WTC11 (cell line): ENCODE measurements around the gene CDK6. TPM values are rescaled to one million over a fixed set of nuclear protein-coding genes. Genes with fewer than 3 reads are reported as not detected.

Experiments used
- ATAC-seq: fragments of 200-7000 bp; cut with Tn5 transposase; 2 replicates; pipeline ENCODE4 v1.10.0; 2021; ENCODE audit warnings: mild to moderate bottlenecking, moderate library complexity
- CTCF ChIA-PET: fragments of 300-600 bp; sonication (Branson Sonifier 250); formaldehyde crosslinking; loops from one replicate; lab custom pipeline; 2021; ENCODE audit warnings: antibody characterized with exemption; lab: Charles Lee
- POLR2A ChIA-PET: fragments of 350-600 bp; sonication (Branson Sonifier 250); formaldehyde crosslinking; loops from one replicate; lab custom pipeline; 2021; ENCODE audit warnings: antibody characterized with exemption; lab: Charles Lee
- DNase-seq: peaks from one replicate; pipeline ENCODE4 v3.0.0; 2021; ENCODE audit warnings: low spot score
- H3K27ac Mint-ChIP-seq: 2 replicates; pipeline ENCODE4 v1.8.0; 2021; ENCODE audit warnings: mixed read lengths
- H3K27me3 Mint-ChIP-seq: 2 replicates; pipeline ENCODE4 v1.8.0; 2021; ENCODE audit warnings: low read depth, mild to moderate bottlenecking, moderate library complexity, mixed read lengths
- H3K36me3 Mint-ChIP-seq: 2 replicates; pipeline ENCODE4 v1.8.0; 2021; ENCODE audit warnings: mixed read lengths
- H3K4me1 Mint-ChIP-seq: 2 replicates; pipeline ENCODE4 v1.8.0; 2022; ENCODE audit warnings: mixed read lengths
- H3K4me3 Mint-ChIP-seq: 2 replicates; pipeline ENCODE4 v1.8.0; 2021; ENCODE audit warnings: mild to moderate bottlenecking, moderate library complexity, mixed read lengths
- H3K9me3 Mint-ChIP-seq: 2 replicates; pipeline ENCODE4 v1.8.0; 2021; ENCODE audit warnings: mixed read lengths
- ATF3 ChIP-seq: sonication (generic); formaldehyde crosslinking; conservative IDR thresholded peaks from 2 replicates; pipeline ENCODE4 v1.8.1; 2022; ENCODE audit warnings: mild to moderate bottlenecking, missing genetic modification reagents
- CBFB ChIP-seq: sonication (generic); formaldehyde crosslinking; IDR thresholded peaks from 2 replicates; pipeline ENCODE4 v1.8.1; 2022; ENCODE audit warnings: mild to moderate bottlenecking, low read depth, missing genetic modification reagents
- CTCF ChIP-seq: fragments of 200-600 bp; IDR thresholded peaks from 2 replicates; pipeline ENCODE4 v1.8.0; 2022; ENCODE audit warnings: antibody characterized with exemption
- ERG ChIP-seq: fragments of 250-450 bp; sonication (Bioruptor Pico); IDR thresholded peaks from 2 replicates; pipeline ENCODE4 v1.8.0; 2021; ENCODE audit warnings: mild to moderate bottlenecking
- FOXK1 ChIP-seq: sonication (generic); formaldehyde crosslinking; IDR thresholded peaks from 2 replicates; pipeline ENCODE4 v1.8.0; 2022; ENCODE audit warnings: mild to moderate bottlenecking, moderate library complexity, missing genetic modification reagents
- GABPB1 ChIP-seq: sonication (generic); formaldehyde crosslinking; IDR thresholded peaks from 2 replicates; pipeline ENCODE4 v1.8.1; 2023; ENCODE audit warnings: mild to moderate bottlenecking, missing genetic modification reagents
- KAT7 ChIP-seq: sonication (generic); formaldehyde crosslinking; IDR thresholded peaks from 2 replicates; pipeline ENCODE4 v1.8.1; 2023; ENCODE audit warnings: missing genetic modification reagents, mild to moderate bottlenecking, borderline replicate concordance
- NR1H2 ChIP-seq: sonication (generic); formaldehyde crosslinking; IDR thresholded peaks from 2 replicates; pipeline ENCODE4 v1.9.0; 2021; ENCODE audit warnings: mild to moderate bottlenecking, moderate library complexity, missing genetic modification reagents
- NR2C2 ChIP-seq: sonication (generic); formaldehyde crosslinking; IDR thresholded peaks from 2 replicates; pipeline ENCODE4 v1.8.0; 2022; ENCODE audit warnings: mild to moderate bottlenecking, missing genetic modification reagents
- RORB ChIP-seq: fragments of 250-450 bp; sonication (Bioruptor Pico); IDR thresholded peaks from 2 replicates; pipeline ENCODE4 v1.9.0; 2021; ENCODE audit warnings: mild to moderate bottlenecking
- TCF7 ChIP-seq: sonication (generic); formaldehyde crosslinking; IDR thresholded peaks from 2 replicates; pipeline ENCODE4 v1.8.0; 2022; ENCODE audit warnings: mild to moderate bottlenecking, low read depth, missing genetic modification reagents, moderate library complexity
- TEAD1 ChIP-seq: sonication (generic); formaldehyde crosslinking; IDR thresholded peaks from 2 replicates; pipeline ENCODE4 v1.8.0; 2022; ENCODE audit warnings: mild to moderate bottlenecking, missing genetic modification reagents
- ZNF281 ChIP-seq: sonication (generic); formaldehyde crosslinking; IDR thresholded peaks from 2 replicates; pipeline ENCODE4 v1.8.0; 2023; ENCODE audit warnings: mild to moderate bottlenecking, missing genetic modification reagents
- ZNF425 ChIP-seq: fragments of 250-450 bp; sonication (Bioruptor Pico); conservative IDR thresholded peaks from 2 replicates; pipeline ENCODE4 v1.9.0; 2021; ENCODE audit warnings: mild to moderate bottlenecking
- total RNA-seq: library from RNA; stranded (reverse); gene quantifications from 3 replicates; pipeline ENCODE4 v1.2.3, GENCODE V29; 2021

CDK6 gene
- total RNA-seq, 1 experiment from 2014 or later: 47.2 TPM

GRCh38 chr7:92569137-92569536 lies 267.2 kb downstream of the CDK6 start (continued):
- no peak for TF ChIP-seq ZNF425 (CRISPR knock-in tag)
- TF ChIP-seq ZNF281 (CRISPR knock-in tag): no peak

GRCh38 chr7:92567460-92567859 lies 268.9 kb downstream of the CDK6 start:
- CTCF ChIA-PET: no interaction called here
- TF ChIP-seq RORB (CRISPR knock-in tag): no peak
- TF ChIP-seq, all 79 proteins: peak for 0
- POLR2A ChIA-PET: no interaction called here
- no peaks in the 10 kb centered on the region for H3K4me1 Mint-ChIP-seq
- H3K36me3 Mint-ChIP-seq: peaks cover 39% of the 10 kb centered on the region
- H3K9me3 Mint-ChIP-seq: no peaks in the 10 kb centered on the region
- H3K4me3 Mint-ChIP-seq: no peak overlapping the region
- H3K27ac Mint-ChIP-seq: no peak overlapping the region
- no peaks in the 10 kb centered on the region for H3K27me3 Mint-ChIP-seq
- DNase-seq: no peak
- no peak for ATAC-seq

- ChIA-PET POLR2A (interaction anchor here (1.0 to 1.5 kb wide), 2 partner anchors 12 to 35 kb away, joined by 3 to 8 read pairs; partner anchors contain the start of genes PEX1 and RBM48), CTCF (interaction anchor here (0.8 to 2.1 kb wide), 5 partner anchors 35 to 116 kb away, joined by 3 to 7 read pairs (median 5); partner anchors contain the start of genes GATAD1, PEX1 and RBM48)
- DNase-seq (no peak), ATAC-seq (peak; percentile 69)
- no peaks in the 10 kb centered on the region for H3K9me3 Mint-ChIP-seq
- no peaks in the 10 kb centered on the region for H3K4me1 Mint-ChIP-seq
- H3K27me3 Mint-ChIP-seq: no peaks in the 10 kb centered on the region
- no peak overlapping the region for H3K4me3 Mint-ChIP-seq
- peaks cover 18% of the 10 kb centered on the region for H3K36me3 Mint-ChIP-seq
- peak overlapping the region; percentile 9; the same call in 1 of the 2 replicates for H3K27ac Mint-ChIP-seq
- TF ChIP-seq ATF3 (no peak), ERG (CRISPR knock-in tag) (no peak), CBFB (CRISPR knock-in tag) (no peak), CTCF (no peak), NR2C2 (no peak), KAT7 (CRISPR knock-in tag) (no peak), NR1H2 (CRISPR knock-in tag) (no peak), GABPB1 (CRISPR knock-in tag) (no peak), FOXK1 (CRISPR knock-in tag) (no peak), TEAD1 (no peak), TCF7 (CRISPR knock-in tag) (no peak)
These were observed 273.0 kb downstream of the CDK6 start for GRCh38 chr7:92563345-92563744.
